Prostate gland (tissue), 2 donors: ENCODE data around the gene GABRE. TPM values are rescaled to one million over a fixed set of nuclear protein-coding genes. Genes with fewer than 3 reads are reported as not detected.

Experiments used
- DNase-seq: peaks from one replicate; pipeline ENCODE4 v3.0.0-alpha.2; 2019; ENCODE audit warnings: low spot score
- H3K27ac ChIP-seq, 2 donors: fragments of 200-600 bp; sonication (generic); 2 replicates each; pipeline ENCODE4 v1.5.1; 2017 to 2019
- H3K27me3 ChIP-seq: fragments of 200-600 bp; sonication (generic); replicated peaks from 2 replicates; pipeline ENCODE4 v1.5.1; 2019; ENCODE audit not compliant: insufficient read depth
- H3K36me3 ChIP-seq, 2 donors: fragments of 200-600 bp; sonication (generic); 1 replicate in 1 of 2; 2 replicates in 1 of 2; pipeline versions ENCODE4 v1.5.1 to v1.8.1; 2017 to 2019
- H3K4me1 ChIP-seq: fragments of 200-600 bp; sonication (generic); replicated peaks from 2 replicates; pipeline ENCODE4 v1.5.1; 2019
- H3K4me3 ChIP-seq, 2 donors: fragments of 200-600 bp; sonication (generic); 2 replicates each; pipeline ENCODE4 v1.5.1; 2017 to 2019
- H3K9me3 ChIP-seq: fragments of 200-600 bp; sonication (generic); 2 replicates; pipeline ENCODE4 v1.5.1; 2017
- POLR2A ChIP-seq: fragments of 450-650 bp; IDR thresholded peaks from one replicate; pipeline ENCODE4 v1.6.1; 2016; ENCODE audit warnings: antibody characterized with exemption, mild to moderate bottlenecking
- POLR2AphosphoS5 ChIP-seq: sonication (generic); formaldehyde crosslinking; IDR thresholded peaks from one replicate; pipeline ENCODE4 v1.6.1; 2017; ENCODE audit warnings: antibody characterized with exemption
- WGBS: methylation state at CpG from one replicate; pipeline ENCODE4 v1.1.5; 2018; 5-methylcytosine and 5-hydroxymethylcytosine counted together
- intact Hi-C: fragments of 100-400 bp; cut with DNase I; formaldehyde crosslinking; loops from one replicate; pipeline ENCODE4 v1.14.2; 2022
- total RNA-seq, 2 donors: library from RNA; depleted of rRNA; stranded (reverse); fragments of >200 nt; gene quantifications; one replicate each; pipeline ENCODE4 v1.1.0, GENCODE V29; 2016
- TF ChIP-seq, protein P1 (sequence below), 4 experiments: fragments of 200-600 bp in 2 of 4; fragments of 450-650 bp in 2 of 4; sonication (generic) in 2 of 4; IDR thresholded peaks; 1 replicate in 3 of 4; 2 replicates in 1 of 4; pipeline ENCODE4 v1.5.1; 2016 to 2019; ENCODE audit warnings: antibody characterized with exemption in 4 of 4, mild to moderate bottlenecking in 2 of 4, moderate library complexity in 2 of 4

GABRE gene
- total RNA-seq, 2 donors from 2014 or later = 11.2 to 46.1 TPM

DNA sequence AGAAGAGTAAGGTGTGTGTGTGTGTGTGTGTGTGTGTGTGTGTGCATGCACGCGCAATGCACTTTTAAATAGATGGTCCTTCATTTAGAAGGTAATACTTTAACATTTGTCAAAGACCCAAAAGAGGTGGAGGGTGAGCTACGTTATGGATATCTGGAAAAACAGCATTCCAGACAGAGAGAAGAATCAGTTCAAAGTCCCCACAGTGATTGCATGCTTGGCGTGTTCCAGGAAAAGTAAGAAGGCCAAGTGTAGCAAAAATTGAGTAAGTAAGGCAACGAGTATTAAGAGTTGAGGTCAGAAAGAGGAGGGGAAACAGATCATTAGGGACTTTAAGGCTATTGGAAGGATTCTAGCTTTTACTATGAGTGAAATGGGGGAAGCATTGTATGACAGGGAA lies 21.9 kb upstream of the GABRE start:
- H3K4me3 ChIP-seq = no peak overlapping the region
- intact Hi-C loops = no loop called here
- H3K4me1 ChIP-seq = no peaks in the 10 kb centered on the region
- no peaks in the 10 kb centered on the region for H3K27me3 ChIP-seq
- DNase-seq = no peak
- no peaks in the 10 kb centered on the region for H3K36me3 ChIP-seq
- no peak overlapping the region for H3K27ac ChIP-seq
- TF ChIP-seq, protein P1, sequence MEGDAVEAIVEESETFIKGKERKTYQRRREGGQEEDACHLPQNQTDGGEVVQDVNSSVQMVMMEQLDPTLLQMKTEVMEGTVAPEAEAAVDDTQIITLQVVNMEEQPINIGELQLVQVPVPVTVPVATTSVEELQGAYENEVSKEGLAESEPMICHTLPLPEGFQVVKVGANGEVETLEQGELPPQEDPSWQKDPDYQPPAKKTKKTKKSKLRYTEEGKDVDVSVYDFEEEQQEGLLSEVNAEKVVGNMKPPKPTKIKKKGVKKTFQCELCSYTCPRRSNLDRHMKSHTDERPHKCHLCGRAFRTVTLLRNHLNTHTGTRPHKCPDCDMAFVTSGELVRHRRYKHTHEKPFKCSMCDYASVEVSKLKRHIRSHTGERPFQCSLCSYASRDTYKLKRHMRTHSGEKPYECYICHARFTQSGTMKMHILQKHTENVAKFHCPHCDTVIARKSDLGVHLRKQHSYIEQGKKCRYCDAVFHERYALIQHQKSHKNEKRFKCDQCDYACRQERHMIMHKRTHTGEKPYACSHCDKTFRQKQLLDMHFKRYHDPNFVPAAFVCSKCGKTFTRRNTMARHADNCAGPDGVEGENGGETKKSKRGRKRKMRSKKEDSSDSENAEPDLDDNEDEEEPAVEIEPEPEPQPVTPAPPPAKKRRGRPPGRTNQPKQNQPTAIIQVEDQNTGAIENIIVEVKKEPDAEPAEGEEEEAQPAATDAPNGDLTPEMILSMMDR (IDR thresholded peaks at IDR 0.05) = no peak
- TF ChIP-seq POLR2AphosphoS5 (no peak), POLR2A (no peak)
- WGBS = 46% methylated on average over 5 of the region's 5 CpGs
- no peaks in the 10 kb centered on the region for H3K9me3 ChIP-seq

DNA sequence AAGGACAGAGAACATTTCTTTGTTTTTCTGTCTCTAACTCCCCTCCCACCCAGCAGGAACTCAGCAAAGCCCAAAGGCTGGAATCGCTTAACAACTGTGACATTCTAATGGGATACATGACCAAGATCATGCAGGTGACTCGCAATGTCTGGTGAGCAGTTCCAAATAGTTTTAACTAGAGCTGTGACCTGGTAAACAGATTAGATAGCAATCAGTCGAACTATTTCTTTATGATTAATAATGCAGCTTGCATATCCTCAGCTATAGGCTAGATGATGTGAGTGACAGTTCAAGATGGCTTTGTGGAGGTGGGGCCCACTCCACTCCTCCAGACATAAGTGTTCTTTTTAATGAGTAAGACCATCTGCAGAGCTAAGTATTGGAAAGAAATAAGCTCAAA lies 20.0 kb upstream of the GABRE start:
- DNase-seq = no peak
- no peak for TF ChIP-seq POLR2A
- TF ChIP-seq, protein P1 (IDR thresholded peaks at IDR 0.05) = no peak
- TF ChIP-seq POLR2AphosphoS5 = no peak
- Histone ChIP-seq H3K4me3 (no peak overlapping the region), H3K4me1 (no peaks in the 10 kb centered on the region), H3K27me3 (no peaks in the 10 kb centered on the region), H3K36me3 (no peaks in the 10 kb centered on the region), H3K27ac (no peak overlapping the region), H3K9me3 (no peaks in the 10 kb centered on the region)
- 66% methylated on average over 3 of the region's 3 CpGs for WGBS
- intact Hi-C loops = no loop called here

DNA sequence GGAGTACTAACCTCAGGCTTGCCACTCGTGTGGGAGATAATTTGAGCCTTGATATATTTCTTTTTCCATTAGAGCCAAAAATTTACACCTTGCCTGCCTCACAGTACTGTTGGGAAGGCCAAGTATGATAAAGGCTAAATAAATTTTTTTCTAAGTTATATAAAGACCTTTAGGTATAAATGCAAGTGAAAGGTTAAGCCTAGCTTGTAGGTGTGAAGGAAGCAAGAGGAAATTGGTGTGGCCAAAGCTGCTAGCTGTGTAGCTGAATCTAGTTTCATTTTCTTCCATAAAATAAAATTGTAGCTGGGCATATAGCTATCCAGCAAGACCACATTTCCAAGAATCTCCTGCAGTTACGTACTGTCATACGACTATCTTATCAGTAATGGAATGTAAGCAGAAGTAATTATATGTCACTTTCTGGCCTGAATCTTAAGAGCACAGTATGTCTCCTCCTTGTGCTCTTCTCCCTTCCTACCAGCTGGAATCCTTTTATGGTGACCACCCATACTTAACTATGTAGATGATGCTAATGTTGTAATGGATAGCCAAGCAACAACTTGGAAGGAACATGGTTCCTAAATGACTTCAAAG lies 14.3 kb upstream of the GABRE start:
- no peaks in the 10 kb centered on the region for H3K9me3 ChIP-seq
- H3K27ac ChIP-seq = no peak overlapping the region
- no peak overlapping the region for H3K4me3 ChIP-seq
- H3K27me3 ChIP-seq = no peaks in the 10 kb centered on the region
- intact Hi-C loops = no loop called here
- no peaks in the 10 kb centered on the region for H3K36me3 ChIP-seq
- TF ChIP-seq POLR2AphosphoS5 (no peak), POLR2A (no peak)
- TF ChIP-seq, protein P1 (IDR thresholded peaks at IDR 0.05) = no peak
- no peak for DNase-seq
- no peaks in the 10 kb centered on the region for H3K4me1 ChIP-seq
- WGBS = 74% methylated on average over 3 of the region's 3 CpGs

DNA sequence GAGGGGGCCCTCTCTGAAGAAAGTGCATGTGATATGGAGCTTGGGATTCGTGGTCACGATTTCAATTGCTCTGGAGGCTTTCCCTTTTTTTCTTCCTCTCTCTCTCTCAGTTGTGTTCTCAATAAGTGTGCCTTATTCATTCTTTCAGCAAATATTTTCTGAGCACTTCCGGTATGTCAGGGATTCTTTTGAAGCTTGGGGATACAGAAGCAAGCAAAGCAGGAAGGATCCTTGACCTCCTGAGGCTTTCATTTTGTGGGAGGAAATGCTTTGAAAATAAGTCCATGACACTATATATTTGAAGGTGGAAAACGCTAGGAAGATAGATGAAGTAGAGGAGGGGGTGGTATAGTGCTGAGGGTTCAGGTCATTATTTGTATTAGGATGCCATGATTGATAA lies 12.6 kb upstream of the GABRE start:
- no peaks in the 10 kb centered on the region for H3K9me3 ChIP-seq
- TF ChIP-seq, protein P1 (IDR thresholded peaks at IDR 0.05) = no peak
- TF ChIP-seq POLR2A = no peak
- TF ChIP-seq POLR2AphosphoS5 = no peak
- H3K36me3 ChIP-seq = no peaks in the 10 kb centered on the region
- DNase-seq = no peak
- intact Hi-C loops = no loop called here
- no peaks in the 10 kb centered on the region for H3K4me1 ChIP-seq
- H3K4me3 ChIP-seq = no peak overlapping the region
- no peak overlapping the region for H3K27ac ChIP-seq
- H3K27me3 ChIP-seq = no peaks in the 10 kb centered on the region
- 76% methylated on average over 4 of the region's 4 CpGs for WGBS

DNA sequence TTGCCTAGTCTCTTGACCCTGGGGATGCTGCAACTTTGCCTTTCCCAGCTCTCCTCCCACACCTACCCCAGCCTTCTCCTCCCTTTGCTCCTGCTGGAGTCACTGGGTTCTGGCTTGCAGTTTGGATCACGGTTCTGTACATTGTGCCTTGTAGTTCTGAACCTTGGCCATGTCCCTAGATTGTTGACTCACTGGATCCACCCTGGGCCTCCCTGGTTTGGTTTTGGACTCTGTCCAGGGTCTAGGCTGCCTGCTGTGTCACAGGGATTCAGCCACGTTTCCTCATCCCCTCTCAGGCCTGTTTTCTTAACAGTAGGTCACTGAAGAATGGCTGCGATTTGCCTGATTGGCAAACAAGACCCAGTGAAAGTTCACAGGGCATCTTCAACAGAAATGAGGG lies 11.5 kb upstream of the GABRE start:
- Histone ChIP-seq H3K27ac (no peak overlapping the region), H3K4me3 (no peak overlapping the region), H3K27me3 (no peaks in the 10 kb centered on the region), H3K36me3 (no peaks in the 10 kb centered on the region), H3K4me1 (no peaks in the 10 kb centered on the region), H3K9me3 (no peaks in the 10 kb centered on the region)
- TF ChIP-seq POLR2A = no peak
- TF ChIP-seq POLR2AphosphoS5 = no peak
- TF ChIP-seq, protein P1 (IDR thresholded peaks at IDR 0.05) = no peak
- 44% methylated on average over 3 of the region's 3 CpGs for WGBS
- intact Hi-C loops = no loop called here
- DNase-seq = no peak
